HFFc6 (cell line): ENCODE data around the gene HOXD9. TPM values are rescaled to one million over a fixed set of nuclear protein-coding genes. Genes with fewer than 3 reads are reported as not detected.

Experiments
- DNase-seq: peaks from one replicate; pipeline ENCODE4 v3.0.0-alpha.2; 2018
- H3K27ac Mint-ChIP-seq: 2 replicates; pipeline ENCODE4 v1.8.0; 2020; ENCODE audit warnings: mild to moderate bottlenecking, mixed read lengths
- H3K27me3 Mint-ChIP-seq: 2 replicates; pipeline ENCODE4 v1.8.0; 2021; ENCODE audit warnings: mild to moderate bottlenecking, moderate library complexity, mixed read lengths; ENCODE audit not compliant: insufficient read depth
- H3K36me3 Mint-ChIP-seq: 2 replicates; pipeline ENCODE4 v1.8.0; 2021; ENCODE audit warnings: low read depth, mixed read lengths
- H3K4me1 Mint-ChIP-seq: 2 replicates; pipeline ENCODE4 v1.8.0; 2020; ENCODE audit warnings: low read depth, mixed read lengths
- H3K4me3 Mint-ChIP-seq: 2 replicates; pipeline ENCODE4 v1.8.0; 2020; ENCODE audit warnings: mild to moderate bottlenecking, moderate library complexity, mixed read lengths
- H3K9me3 Mint-ChIP-seq: 2 replicates; pipeline ENCODE4 v1.8.0; 2020; ENCODE audit warnings: mild to moderate bottlenecking, mixed read lengths
- total RNA-seq, 6 experiments: library from RNA; stranded (reverse); fragmentation: NEBNext Ultra II Directional; extraction: Animal tissue kit (Norgen Biotek cat#: 25700); gene quantifications; 2 replicates in 1 of 6; 3 replicates in 5 of 6; pipeline ENCODE4 v1.2.3, GENCODE V29; 2021
- TF ChIP-seq, protein P1 (sequence below): fragments of 200-600 bp; sonication (generic); IDR thresholded peaks from 2 replicates; pipeline ENCODE4 v1.5.0; 2021; ENCODE audit warnings: antibody characterized with exemption, mild to moderate bottlenecking

HOXD9 gene
- total RNA-seq, 6 experiments from 2014 or later, result 2.1 to 2.7 (median 2.4) TPM

GRCh38 chr2:176117162-176117822 is 5.2 kb upstream of the HOXD9 start:
- H3K36me3 Mint-ChIP-seq, result peaks cover 22% of the 10 kb centered on the region
- H3K9me3 Mint-ChIP-seq, result no peaks in the 10 kb centered on the region
- DNase-seq, result no peak
- no peaks in the 10 kb centered on the region for H3K4me1 Mint-ChIP-seq
- H3K27ac Mint-ChIP-seq, result no peak overlapping the region
- H3K4me3 Mint-ChIP-seq, result no peak overlapping the region
- TF ChIP-seq, protein P1, sequence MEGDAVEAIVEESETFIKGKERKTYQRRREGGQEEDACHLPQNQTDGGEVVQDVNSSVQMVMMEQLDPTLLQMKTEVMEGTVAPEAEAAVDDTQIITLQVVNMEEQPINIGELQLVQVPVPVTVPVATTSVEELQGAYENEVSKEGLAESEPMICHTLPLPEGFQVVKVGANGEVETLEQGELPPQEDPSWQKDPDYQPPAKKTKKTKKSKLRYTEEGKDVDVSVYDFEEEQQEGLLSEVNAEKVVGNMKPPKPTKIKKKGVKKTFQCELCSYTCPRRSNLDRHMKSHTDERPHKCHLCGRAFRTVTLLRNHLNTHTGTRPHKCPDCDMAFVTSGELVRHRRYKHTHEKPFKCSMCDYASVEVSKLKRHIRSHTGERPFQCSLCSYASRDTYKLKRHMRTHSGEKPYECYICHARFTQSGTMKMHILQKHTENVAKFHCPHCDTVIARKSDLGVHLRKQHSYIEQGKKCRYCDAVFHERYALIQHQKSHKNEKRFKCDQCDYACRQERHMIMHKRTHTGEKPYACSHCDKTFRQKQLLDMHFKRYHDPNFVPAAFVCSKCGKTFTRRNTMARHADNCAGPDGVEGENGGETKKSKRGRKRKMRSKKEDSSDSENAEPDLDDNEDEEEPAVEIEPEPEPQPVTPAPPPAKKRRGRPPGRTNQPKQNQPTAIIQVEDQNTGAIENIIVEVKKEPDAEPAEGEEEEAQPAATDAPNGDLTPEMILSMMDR, result no peak
- H3K27me3 Mint-ChIP-seq, result peaks cover 3% of the 10 kb centered on the region

GRCh38 chr2:176117823-176118371 is 4.6 kb upstream of the HOXD9 start:
- Mint-ChIP-seq H3K4me3 (no peak overlapping the region), H3K9me3 (no peaks in the 10 kb centered on the region), H3K27ac (no peak overlapping the region), H3K36me3 (peaks cover 22% of the 10 kb centered on the region), H3K27me3 (peaks cover 3% of the 10 kb centered on the region), H3K4me1 (no peaks in the 10 kb centered on the region)
- DNase-seq, result no peak
- TF ChIP-seq, protein P1, result no peak

GRCh38 chr2:176118601-176119339 is 3.7 kb upstream of the HOXD9 start:
- no peak for DNase-seq
- Mint-ChIP-seq H3K36me3 (peaks cover 22% of the 10 kb centered on the region), H3K4me3 (no peak overlapping the region)

GRCh38 chr2:176120364-176121189 is 1.9 kb upstream of the HOXD9 start:
- Mint-ChIP-seq H3K4me3 (no peak overlapping the region), H3K36me3 (peaks cover 22% of the 10 kb centered on the region), H3K27me3 (peaks cover 8% of the 10 kb centered on the region), H3K27ac (no peak overlapping the region), H3K4me1 (no peaks in the 10 kb centered on the region), H3K9me3 (no peaks in the 10 kb centered on the region)
- no peak for DNase-seq
- TF ChIP-seq, protein P1, result 0 out of 2 replicates have a peak, but pooled peaks have one; percentile 7

More at GRCh38 chr2:176118601-176119339, 3.7 kb upstream of the HOXD9 start:
- H3K9me3 Mint-ChIP-seq, result no peaks in the 10 kb centered on the region
- TF ChIP-seq, protein P1, result peak; percentile 48
- peaks cover 3% of the 10 kb centered on the region for H3K27me3 Mint-ChIP-seq
- no peak overlapping the region for H3K27ac Mint-ChIP-seq
- H3K4me1 Mint-ChIP-seq, result no peaks in the 10 kb centered on the region
